ENCODE data around the gene INSL3. TPM values are rescaled to one million over a fixed set of nuclear protein-coding genes. Genes with fewer than 3 reads are reported as not detected.
"Not testable (repeated sequence)": the region's sequence is repeated elsewhere in the genome, so short reads cannot be mapped to it uniquely, and the experiment has no call there.

Gene INSL3
- polyA plus RNA-seq, 4 donors: 0.19 to 0.54 (median 0.22) TPM; not detected in 1

GRCh38 chr19:17790059-17790780 lies 31.1 kb downstream of the INSL3 start:
- no peak for DNase-seq (ENCODE audit: low read depth in 4 of 4, low spot score in 3 of 4)

GRCh38 chr19:17788632-17789031 lies 32.7 kb downstream of the INSL3 start:
- no peak for DNase-seq (ENCODE audit: low read depth in 4 of 4, low spot score in 3 of 4)

- no peak for DNase-seq (ENCODE audit: low read depth in 4 of 4, low spot score in 3 of 4)
Observed at GRCh38 chr19:17787274-17787913, 33.9 kb downstream of the INSL3 start.

GRCh38 chr19:17784201-17785008 lies 36.9 kb downstream of the INSL3 start:
- DNase-seq (ENCODE audit: low read depth in 4 of 4, low spot score in 3 of 4): peak in 3 of 4 donors; percentile 66 to 69 (median 68)

GRCh38 chr19:17783721-17784120 lies 37.6 kb downstream of the INSL3 start:
- DNase-seq (ENCODE audit: low read depth in 4 of 4, low spot score in 3 of 4): not testable (repeated sequence)

- no peak for DNase-seq (ENCODE audit: low read depth in 4 of 4, low spot score in 3 of 4)
Observed at GRCh38 chr19:17780781-17781180, 40.5 kb downstream of the INSL3 start.

- no peak for DNase-seq (ENCODE audit: low read depth in 4 of 4, low spot score in 3 of 4)
Observed at GRCh38 chr19:17778968-17779929, 42.1 kb downstream of the INSL3 start.

- no peak for DNase-seq (ENCODE audit: low read depth in 4 of 4, low spot score in 3 of 4)
Observed at GRCh38 chr19:17778251-17778967, 42.9 kb downstream of the INSL3 start.

- not testable (repeated sequence) for DNase-seq (ENCODE audit: low read depth in 4 of 4, low spot score in 3 of 4)
Observed at GRCh38 chr19:17777840-17778239, 43.5 kb downstream of the INSL3 start.

GRCh38 chr19:17775991-17776803 lies 45.1 kb downstream of the INSL3 start:
- DNase-seq (ENCODE audit: low read depth in 4 of 4, low spot score in 3 of 4): no peak

GRCh38 chr19:17775245-17775927 lies 45.9 kb downstream of the INSL3 start:
- no peak for DNase-seq (ENCODE audit: low read depth in 4 of 4, low spot score in 3 of 4)

GRCh38 chr19:17772172-17772571 lies 49.1 kb downstream of the INSL3 start:
- DNase-seq (ENCODE audit: low read depth in 4 of 4, low spot score in 3 of 4): no peak

- no peak for DNase-seq (ENCODE audit: low read depth in 4 of 4, low spot score in 3 of 4)
Observed at GRCh38 chr19:17770613-17771012, 50.7 kb downstream of the INSL3 start.

GRCh38 chr19:17767559-17767958 lies 53.8 kb downstream of the INSL3 start:
- no peak for DNase-seq (ENCODE audit: low read depth in 4 of 4, low spot score in 3 of 4)

GRCh38 chr19:17766543-17767131 lies 54.7 kb downstream of the INSL3 start:
- peak in 2 of 4 donors; percentile 55 to 59 for DNase-seq (ENCODE audit: low read depth in 4 of 4, low spot score in 3 of 4)
